H1 (cell line): ENCODE measurements around the gene CCDC71L. TPM values are rescaled to one million over a fixed set of nuclear protein-coding genes. Genes with fewer than 3 reads are reported as not detected.

Source experiments
- CTCF ChIA-PET: fragments of 300-600 bp; sonication (Branson Sonifier 250); formaldehyde crosslinking; loops from one replicate; lab custom pipeline; 2021; ENCODE audit not compliant: partially characterized antibody; lab: Charles Lee
- POLR2A ChIA-PET: fragments of 300-600 bp; sonication (Branson Sonifier 250); formaldehyde crosslinking; loops from one replicate; lab custom pipeline; 2021; ENCODE audit warnings: inconsistent platforms; ENCODE audit not compliant: partially characterized antibody; lab: Charles Lee
- DNase-seq, 2 experiments: peaks; one replicate each; pipeline versions ENCODE4 v3.0.0 to v3.0.0-alpha.2; 2010 to 2022; ENCODE audit warnings: low spot score in 2 of 2, low read depth in 1 of 2, mixed read lengths in 1 of 2
- FAIRE-seq: peaks from 2 replicates; lab custom pipeline; 2011; peaks lifted over from hg19 to GRCh38; lab: Jason Lieb, UNC
- H2AFZ ChIP-seq: 2 replicates; pipeline ENCODE4 v1.8.1; 2012; ENCODE audit warnings: low read length, inconsistent platforms
- H2AK5ac ChIP-seq: 2 replicates; pipeline ENCODE4 v1.6.1; 2013; ENCODE audit warnings: low read depth, low read length
- H2BK120ac ChIP-seq: replicated peaks from 2 replicates; pipeline ENCODE3; 2013; ENCODE audit warnings: low read depth, low read length, inconsistent platforms
- H2BK12ac ChIP-seq: 2 replicates; pipeline ENCODE4 v1.6.1; 2013; ENCODE audit warnings: low read depth, low read length
- H2BK15ac ChIP-seq: 2 replicates; pipeline ENCODE4 v1.6.1; 2013; ENCODE audit warnings: low read length
- H2BK20ac ChIP-seq: 2 replicates; pipeline ENCODE4 v1.6.1; 2013; ENCODE audit warnings: low read length
- H2BK5ac ChIP-seq: 2 replicates; pipeline ENCODE4 v1.6.1; 2013; ENCODE audit warnings: low read depth, low read length
- H3K14ac ChIP-seq: 2 replicates; pipeline ENCODE4 v1.6.1; 2013; ENCODE audit warnings: inconsistent platforms; ENCODE audit not compliant: insufficient read length
- H3K18ac ChIP-seq: 2 replicates; pipeline ENCODE4 v1.6.1; 2013; ENCODE audit warnings: low read length; ENCODE audit errors: extremely low read depth
- H3K23ac ChIP-seq: 2 replicates; pipeline ENCODE4 v1.6.1; 2013; ENCODE audit warnings: inconsistent platforms; ENCODE audit not compliant: insufficient read length
- H3K23me2 ChIP-seq: 2 replicates; pipeline ENCODE4 v1.6.1; 2013; ENCODE audit warnings: low read depth, low read length
- H3K27ac ChIP-seq: 2 replicates; pipeline ENCODE4 v1.6.1; 2011; ENCODE audit warnings: low read depth, low read length, inconsistent platforms
- H3K27me3 ChIP-seq, 4 experiments: replicated peaks in 1 of 4; 1 replicate in 1 of 4; 2 replicates in 3 of 4; pipeline versions ENCODE4 v1.6.1 to v1.8.1; 2011 to 2013; ENCODE audit warnings: low read length in 3 of 4, mild to moderate bottlenecking in 3 of 4, inconsistent platforms in 2 of 4, mixed read lengths in 2 of 4, moderate library complexity in 1 of 4; ENCODE audit not compliant: control insufficient read depth in 3 of 4, insufficient read depth in 3 of 4; ENCODE audit errors: extremely low read depth in 1 of 4
- H3K36me3 ChIP-seq, 4 experiments: 2 replicates each; pipeline versions ENCODE4 v1.6.1 to v1.8.1; 2011 to 2013; ENCODE audit warnings: mild to moderate bottlenecking in 4 of 4, low read length in 3 of 4, moderate library complexity in 2 of 4, control low read depth in 1 of 4, inconsistent platforms in 1 of 4; ENCODE audit not compliant: insufficient read depth in 4 of 4, control insufficient read depth in 2 of 4
- H3K4ac ChIP-seq: replicated peaks from 2 replicates; pipeline ENCODE3; 2013; ENCODE audit warnings: low read length, low read depth, mixed read lengths, inconsistent platforms; ENCODE audit not compliant: insufficient read length
- H3K4me1 ChIP-seq, 4 experiments: replicated peaks in 1 of 4; 1 replicate in 1 of 4; 2 replicates in 3 of 4; pipeline versions ENCODE4 v1.6.1 to v1.8.1; 2011 to 2013; ENCODE audit warnings: low read length in 3 of 4, inconsistent platforms in 2 of 4, mixed read lengths in 1 of 4; ENCODE audit not compliant: insufficient read depth in 4 of 4, control insufficient read depth in 3 of 4
- H3K4me2 ChIP-seq, 2 experiments: 2 replicates each; pipeline versions ENCODE4 v1.6.1 to v1.8.1; 2011 to 2013; ENCODE audit warnings: low read depth in 2 of 2, low read length in 2 of 2, control low read depth in 1 of 2, inconsistent platforms in 1 of 2, mild to moderate bottlenecking in 1 of 2; ENCODE audit not compliant: insufficient read depth in 1 of 2
- H3K4me3 ChIP-seq, 4 experiments: fragments of 200-600, 300-600 bp in 1 of 4; sonication (generic), shearing (Covaris generic), sonication (Bioruptor Twin) in 1 of 4; 2 replicates each; pipeline versions ENCODE4 v1.5.1 to v1.8.1; 2011 to 2016; ENCODE audit warnings: low read length in 4 of 4, low read depth in 3 of 4, control low read depth in 2 of 4, inconsistent platforms in 2 of 4, mild to moderate bottlenecking in 2 of 4, mixed read lengths in 1 of 4, moderate library complexity in 1 of 4; ENCODE audit not compliant: insufficient read depth in 2 of 4; ENCODE audit errors: extremely low read depth in 1 of 4
- H3K56ac ChIP-seq: replicated peaks from 2 replicates; pipeline ENCODE3; 2013; ENCODE audit warnings: low read depth, mild to moderate bottlenecking, mixed read lengths, low read length, inconsistent platforms; ENCODE audit not compliant: insufficient read length
- H3K79me1 ChIP-seq: 2 replicates; pipeline ENCODE4 v1.6.1; 2013; ENCODE audit warnings: low read depth, low read length, control low read depth
- H3K79me2 ChIP-seq, 2 experiments: 2 replicates each; pipeline versions ENCODE4 v1.6.1 to v1.8.1; 2012 to 2013; ENCODE audit warnings: low read length in 2 of 2, mild to moderate bottlenecking in 2 of 2, inconsistent platforms in 1 of 2; ENCODE audit not compliant: insufficient read depth in 2 of 2, control insufficient read depth in 1 of 2
- H3K9ac ChIP-seq, 4 experiments: replicated peaks in 1 of 4; 1 replicate in 1 of 4; 2 replicates in 3 of 4; pipeline versions ENCODE4 v1.6.1 to v1.8.1; 2011 to 2013; ENCODE audit warnings: low read depth in 3 of 4, low read length in 3 of 4, control low read depth in 2 of 4, mild to moderate bottlenecking in 2 of 4, moderate library complexity in 2 of 4, inconsistent platforms in 1 of 4; ENCODE audit errors: extremely low read depth in 1 of 4
- H3K9me3 ChIP-seq, 2 experiments: 2 replicates each; pipeline versions ENCODE4 v1.6.1 to v1.8.1; 2012 to 2013; ENCODE audit warnings: mild to moderate bottlenecking in 2 of 2, moderate library complexity in 2 of 2, control low read depth in 1 of 2, inconsistent platforms in 1 of 2, low read depth in 1 of 2, low read length in 1 of 2, mixed read lengths in 1 of 2; ENCODE audit not compliant: insufficient read depth in 2 of 2
- H4K20me1 ChIP-seq, 2 experiments: replicated peaks in 1 of 2; 2 replicates each; pipeline versions ENCODE3 to v1.8.1; 2011 to 2013; ENCODE audit warnings: inconsistent platforms in 2 of 2, low read length in 2 of 2, mild to moderate bottlenecking in 1 of 2; ENCODE audit not compliant: insufficient read depth in 2 of 2, control insufficient read depth in 1 of 2
- H4K5ac ChIP-seq: 2 replicates; pipeline ENCODE4 v1.6.1; 2013; ENCODE audit warnings: low read length, low read depth, mixed read lengths, inconsistent platforms; ENCODE audit not compliant: insufficient read length
- H4K8ac ChIP-seq: 2 replicates; pipeline ENCODE4 v1.8.0; 2013; ENCODE audit warnings: mild to moderate bottlenecking, moderate library complexity, low read length, inconsistent platforms; ENCODE audit not compliant: insufficient read depth; ENCODE audit errors: extremely low read depth
- H4K91ac ChIP-seq: replicated peaks from 2 replicates; pipeline ENCODE3; 2013; ENCODE audit warnings: low read length, mixed read lengths, inconsistent platforms; ENCODE audit not compliant: insufficient read length
- BRCA1 ChIP-seq: IDR thresholded peaks from 2 replicates; pipeline ENCODE4 v1.6.1; 2012; ENCODE audit warnings: low read depth, low read length, improper control_type of control experiment
- GABPA ChIP-seq: IDR thresholded peaks from 2 replicates; pipeline ENCODE4 v1.6.1; 2011; ENCODE audit warnings: mild to moderate bottlenecking, low read length, moderate library complexity, borderline replicate concordance; ENCODE audit not compliant: insufficient read depth
- JUND ChIP-seq: IDR thresholded peaks from 2 replicates; pipeline ENCODE4 v1.6.1; 2011; ENCODE audit warnings: mild to moderate bottlenecking, improper control_type of control experiment, low read length
- KDM5A ChIP-seq: fragments of 200-600 bp; IDR thresholded peaks from 2 replicates; pipeline ENCODE4 v1.7.1; 2012; ENCODE audit warnings: mild to moderate bottlenecking, low read length, inconsistent platforms, mixed read lengths
- PHF8 ChIP-seq: fragments of 200-600 bp; sonication (generic); conservative IDR thresholded peaks from 2 replicates; pipeline ENCODE4 v1.7.1; 2012; ENCODE audit warnings: low read depth, mild to moderate bottlenecking, inconsistent platforms, low read length, moderate library complexity
- POLR2A ChIP-seq, 2 experiments: IDR thresholded peaks; 1 replicate in 1 of 2; 2 replicates in 1 of 2; pipeline ENCODE4 v1.6.1; 2011; ENCODE audit warnings: low read depth in 2 of 2, low read length in 2 of 2, mild to moderate bottlenecking in 2 of 2; ENCODE audit errors: control extremely low read depth in 1 of 2
- RAD21 ChIP-seq, 2 experiments: IDR thresholded peaks in 1 of 2; conservative IDR thresholded peaks in 1 of 2; 2 replicates each; pipeline ENCODE4 v1.6.1; 2011; ENCODE audit warnings: low read depth in 2 of 2, low read length in 2 of 2, improper control_type of control experiment in 1 of 2, inconsistent platforms in 1 of 2, mild to moderate bottlenecking in 1 of 2, moderate library complexity in 1 of 2
- SAP30 ChIP-seq: fragments of 300-600 bp; sonication (generic); IDR thresholded peaks from 2 replicates; pipeline ENCODE4 v1.7.1; 2012; ENCODE audit warnings: low read length, moderate library complexity, mild to moderate bottlenecking, inconsistent platforms; ENCODE audit not compliant: insufficient read depth, insufficient replicate concordance
- WGBS, 2 experiments: shearing (Covaris generic) in 1 of 2; methylation state at CpG; one replicate each; pipeline versions ENCODE4 v1.1.6 to v1.1.7; 2013 to 2015; ENCODE audit warnings: low lambda C conversion rate in 2 of 2, mixed read lengths in 2 of 2, inconsistent platforms in 1 of 2, low coverage in 1 of 2, missing lambda C conversion rate in 1 of 2; ENCODE audit not compliant: insufficient replicate concordance in 2 of 2, insufficient coverage in 1 of 2, insufficient read length in 1 of 2; ENCODE audit errors: extremely low coverage in 1 of 2, missing lambda C conversion rate in 1 of 2; 5-methylcytosine and 5-hydroxymethylcytosine counted together
- polyA plus RNA-seq, 7 experiments: library from polyadenylated mRNA; depleted of rRNA in 3 of 7; stranded (reverse) in 5 of 7; unstranded in 2 of 7; fragments of >200 nt in 5 of 7; fragments of 200-250 nt in 2 of 7; gene quantifications; 1 replicate in 5 of 7; 2 replicates in 1 of 7; 4 replicates in 1 of 7; pipeline versions ENCODE4 v1.2.1 to v1.2.3, GENCODE V29; 2011 to 2013; ENCODE audit warnings: missing spikeins in 2 of 7, mixed read lengths in 2 of 7
- total RNA-seq: library from RNA; stranded (reverse); fragmentation: NEBNext Ultra II Directional; extraction: Animal tissue kit (Norgen Biotek cat#: 25700); gene quantifications from 2 replicates; pipeline ENCODE4 v1.2.1, GENCODE V29; 2021

CCDC71L gene
- total and polyA plus RNA-seq, 2 of the 8 experiments (the other 6 are each of a cell fraction or from before 2014, with no cell fraction given): 12.5 to 16.7 TPM

DNA sequence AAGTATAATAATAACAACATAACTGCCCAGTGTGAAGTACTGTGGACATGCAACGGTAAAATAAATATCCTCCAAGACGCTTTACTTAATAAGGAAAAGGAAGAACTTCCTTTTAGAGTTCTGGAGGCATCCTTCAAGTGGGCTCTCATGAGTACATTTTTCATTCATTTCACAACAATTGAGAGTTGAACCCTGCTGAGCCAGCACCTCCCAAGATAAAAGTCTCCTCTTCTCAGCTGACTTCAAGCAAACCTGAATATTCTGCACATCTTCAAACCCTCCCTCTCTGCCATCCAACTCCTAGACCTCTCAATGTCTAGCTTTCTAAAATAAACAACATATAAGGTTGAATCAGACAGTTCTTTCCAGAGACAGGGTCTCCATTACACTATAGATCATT, 7.5 kb downstream of the CCDC71L start:
- CTCF ChIA-PET: interaction anchor here (3.0 to 3.6 kb wide), 2 partner anchors 13 to 83 kb away, joined by 11 to 12 read pairs; no protein-coding TSS in a partner anchor
- Histone ChIP-seq H2BK5ac (no peak overlapping the region), H3K4me2 (no peak overlapping the region), H2BK20ac (no peak overlapping the region), H2BK12ac (no peak overlapping the region), H4K8ac (no peak overlapping the region), H2AFZ (no peak overlapping the region), H4K5ac (no peak overlapping the region), H3K9ac (no peak overlapping the region), H3K14ac (no peak overlapping the region), H3K79me1 (no peaks in the 10 kb centered on the region), H3K23me2 (no peaks in the 10 kb centered on the region; the same call in 1 of the 2 replicates), H3K9me3 (no peaks in the 10 kb centered on the region), H3K4me3 (no peak overlapping the region)
- DNase-seq: no peak
- TF ChIP-seq SAP30 (no peak), POLR2A (IDR thresholded peaks at IDR 0.05; ENCODE audit: control extremely low read depth in 1 of 2, low read depth in 2 of 2, low read length in 2 of 2) (no peak), GABPA (no peak), BRCA1 (no peak), RAD21 (IDR thresholded peaks at IDR 0.05 in 1 of 2, conservative IDR thresholded peaks at IDR 0.05 in 1 of 2; ENCODE audit: low read depth in 2 of 2, low read length in 2 of 2) (no peak), JUND (no peak), KDM5A (no peak), PHF8 (no peak)
- TF ChIP-seq, all 59 proteins: peak for 0
- Histone ChIP-seq H4K91ac (no peak overlapping the region), H3K4me1 (no peaks in the 10 kb centered on the region), H3K27ac (no peak overlapping the region), H4K20me1 (no peaks in the 10 kb centered on the region), H2AK5ac (no peak overlapping the region), H3K23ac (no peak overlapping the region), H3K79me2 (no peaks in the 10 kb centered on the region), H3K36me3 (no peaks in the 10 kb centered on the region), H3K56ac (no peak overlapping the region), H3K27me3 (no peaks in the 10 kb centered on the region), H2BK120ac (no peak overlapping the region), H2BK15ac (no peak overlapping the region), H3K18ac (no peak overlapping the region), H3K4ac (no peak overlapping the region)
- FAIRE-seq: no peak
- POLR2A ChIA-PET: no interaction called here
- WGBS, 2 experiments: 96% methylated on average over 2 of the region's 2 CpGs; no CpG with 5 or more reads in 1 of the 2 experiments
